ENCODE data around the gene TNNT3. TPM values are rescaled to one million over a fixed set of nuclear protein-coding genes. Genes with fewer than 3 reads are reported as not detected.
"Not testable (repeated sequence)": the region's sequence is repeated elsewhere in the genome, so short reads cannot be mapped to it uniquely, and the experiment has no call there.

Gene TNNT3
- total RNA-seq, 1 donor from 2014 or later, result not detected

GRCh38 chr11:1873048-1873812 lies 46.3 kb upstream of the TNNT3 start:
- H3K9me3 Mint-ChIP-seq (ENCODE audit: low read depth), result no peaks in the 10 kb centered on the region
- DNase-seq (ENCODE audit: low spot score, unreplicated experiment), result no peak
- no peaks in the 10 kb centered on the region for H3K36me3 Mint-ChIP-seq (ENCODE audit: insufficient read depth)
- no peak for TF ChIP-seq CTCF (IDR thresholded peaks at IDR 0.05; ENCODE audit: unreplicated experiment)
- H3K27ac Mint-ChIP-seq, result no peak overlapping the region
- no peaks in the 10 kb centered on the region for H3K4me1 Mint-ChIP-seq (ENCODE audit: low read depth)
- no peak overlapping the region for H3K4me3 Mint-ChIP-seq (ENCODE audit: low read depth)
- peaks cover 23% of the 10 kb centered on the region for H3K27me3 Mint-ChIP-seq

- not testable (repeated sequence) for H3K4me3 Mint-ChIP-seq (ENCODE audit: low read depth); H3K36me3 Mint-ChIP-seq (ENCODE audit: insufficient read depth); DNase-seq (ENCODE audit: low spot score, unreplicated experiment); H3K4me1 Mint-ChIP-seq (ENCODE audit: low read depth); H3K27ac Mint-ChIP-seq; H3K9me3 Mint-ChIP-seq (ENCODE audit: low read depth)
- peaks cover 23% of the 10 kb centered on the region for H3K27me3 Mint-ChIP-seq
These were observed 45.7 kb upstream of the TNNT3 start for GRCh38 chr11:1873813-1874150.

GRCh38 chr11:1874441-1875092 lies 44.9 kb upstream of the TNNT3 start:
- not testable (repeated sequence) for H3K4me3 Mint-ChIP-seq (ENCODE audit: low read depth); H3K27ac Mint-ChIP-seq; H3K4me1 Mint-ChIP-seq (ENCODE audit: low read depth); H3K36me3 Mint-ChIP-seq (ENCODE audit: insufficient read depth); H3K9me3 Mint-ChIP-seq (ENCODE audit: low read depth); DNase-seq (ENCODE audit: low spot score, unreplicated experiment)
- peaks cover 16% of the 10 kb centered on the region for H3K27me3 Mint-ChIP-seq

GRCh38 chr11:1875093-1875850 lies 44.2 kb upstream of the TNNT3 start:
- Mint-ChIP-seq H3K9me3 (ENCODE audit: low read depth) (no peaks in the 10 kb centered on the region), H3K4me3 (ENCODE audit: low read depth) (no peak overlapping the region), H3K4me1 (ENCODE audit: low read depth) (no peaks in the 10 kb centered on the region), H3K36me3 (ENCODE audit: insufficient read depth) (no peaks in the 10 kb centered on the region), H3K27ac (no peak overlapping the region), H3K27me3 (peaks cover 10% of the 10 kb centered on the region)
- no peak for TF ChIP-seq CTCF (IDR thresholded peaks at IDR 0.05; ENCODE audit: unreplicated experiment)
- no peak for DNase-seq (ENCODE audit: low spot score, unreplicated experiment)

- H3K27ac Mint-ChIP-seq, result not testable (repeated sequence)
These were observed 43.6 kb upstream of the TNNT3 start for GRCh38 chr11:1875851-1876301.

GRCh38 chr11:1876361-1877063 lies 43.0 kb upstream of the TNNT3 start:
- Mint-ChIP-seq H3K27ac (no peak overlapping the region), H3K9me3 (ENCODE audit: low read depth) (no peaks in the 10 kb centered on the region), H3K27me3 (peaks cover 3% of the 10 kb centered on the region), H3K4me1 (ENCODE audit: low read depth) (no peaks in the 10 kb centered on the region), H3K36me3 (ENCODE audit: insufficient read depth) (no peaks in the 10 kb centered on the region), H3K4me3 (ENCODE audit: low read depth) (no peak overlapping the region)
- TF ChIP-seq CTCF (IDR thresholded peaks at IDR 0.05; ENCODE audit: unreplicated experiment), result peak; percentile 57
- peak; percentile 56 for DNase-seq (ENCODE audit: low spot score, unreplicated experiment)

More at GRCh38 chr11:1875851-1876301, 43.6 kb upstream of the TNNT3 start:
- not testable (repeated sequence) for H3K4me3 Mint-ChIP-seq (ENCODE audit: low read depth); H3K9me3 Mint-ChIP-seq (ENCODE audit: low read depth); H3K4me1 Mint-ChIP-seq (ENCODE audit: low read depth); DNase-seq (ENCODE audit: low spot score, unreplicated experiment); H3K27me3 Mint-ChIP-seq; H3K36me3 Mint-ChIP-seq (ENCODE audit: insufficient read depth)

Measured in progenitor cell of endocrine pancreas (in vitro differentiated cells).